Colonic mucosa (tissue), 4 donors: ENCODE measurements around the gene LAMA1. TPM values are rescaled to one million over a fixed set of nuclear protein-coding genes. Genes with fewer than 3 reads are reported as not detected.

Source experiments
- DNase-seq: peaks from one replicate; pipeline ENCODE4 v3.0.0-alpha.2; 2020
- H3K27ac ChIP-seq: fragments of 200-600 bp; one replicate; pipeline ENCODE4 v1.8.0; 2021
- H3K27me3 ChIP-seq: fragments of 200-600 bp; one replicate; pipeline ENCODE4 v1.8.0; 2021
- H3K36me3 ChIP-seq: fragments of 200-600 bp; one replicate; pipeline ENCODE4 v1.8.0; 2021
- H3K4me1 ChIP-seq: fragments of 200-600 bp; one replicate; pipeline ENCODE4 v1.8.0; 2021; ENCODE audit warnings: mild to moderate bottlenecking
- H3K4me3 ChIP-seq: fragments of 200-600 bp; one replicate; pipeline ENCODE4 v1.8.0; 2021
- H3K9ac ChIP-seq, 2 donors: one replicate each; pipeline ENCODE4 v1.7.0; 2013; ENCODE audit warnings: control low read depth in 2 of 2, low read depth in 2 of 2, low read length in 2 of 2
- H3K9me3 ChIP-seq: fragments of 200-600 bp; one replicate; pipeline ENCODE4 v1.8.0; 2021
- CTCF ChIP-seq: fragments of 200-600 bp; IDR thresholded peaks from one replicate; pipeline ENCODE4 v1.8.0; 2022; ENCODE audit warnings: antibody characterized with exemption, mild to moderate bottlenecking
- intact Hi-C: fragments of 100-400 bp; cut with DNase I; formaldehyde crosslinking; loops from one replicate; pipeline ENCODE4 v1.14.1; 2022
- total RNA-seq, 2 donors: library from RNA; stranded (reverse); fragmentation: NEBNext Ultra II Directional in 1 of 2; extraction: Animal tissue kit (Norgen Biotek cat#: 25700) in 1 of 2; gene quantifications; one replicate each; pipeline ENCODE4 v1.2.1, GENCODE V29; 2021
- donor health status: healthy.
- donor health status: DM: no; HTN: no; CAD: no.
- donor health status: DM: no; HTN: no; CAD: no.

Gene LAMA1
- total RNA-seq, 2 donors from 2014 or later = 7.7 to 24.2 TPM

GRCh38 chr18:6994056-6994770 lies 123.4 kb downstream of the LAMA1 start:
- intact Hi-C loops = no loop called here
- no peak for TF ChIP-seq CTCF
- H3K9me3 ChIP-seq = no peaks in the 10 kb centered on the region
- no peaks in the 10 kb centered on the region for H3K27me3 ChIP-seq
- no peak overlapping the region for H3K27ac ChIP-seq
- no peak for DNase-seq
- no peaks in the 10 kb centered on the region for H3K4me1 ChIP-seq
- H3K36me3 ChIP-seq = no peaks in the 10 kb centered on the region
- H3K9ac ChIP-seq = no peak overlapping the region
- H3K4me3 ChIP-seq = no peak overlapping the region

- Histone ChIP-seq H3K27ac (no peak overlapping the region), H3K4me1 (no peaks in the 10 kb centered on the region), H3K27me3 (no peaks in the 10 kb centered on the region), H3K9me3 (no peaks in the 10 kb centered on the region), H3K9ac (no peak overlapping the region), H3K4me3 (no peak overlapping the region), H3K36me3 (no peaks in the 10 kb centered on the region)
- DNase-seq = no peak
- no peak for TF ChIP-seq CTCF
- intact Hi-C loops = no loop called here
Observed at GRCh38 chr18:6992761-6993160, 124.8 kb downstream of the LAMA1 start.

GRCh38 chr18:6983366-6983765 lies 134.2 kb downstream of the LAMA1 start:
- TF ChIP-seq CTCF = no peak
- H3K4me3 ChIP-seq = no peak overlapping the region
- intact Hi-C loops = no loop called here
- H3K36me3 ChIP-seq = no peaks in the 10 kb centered on the region
- H3K27ac ChIP-seq = no peak overlapping the region
- no peaks in the 10 kb centered on the region for H3K4me1 ChIP-seq
- DNase-seq = peak; percentile 29
- no peaks in the 10 kb centered on the region for H3K9me3 ChIP-seq
- H3K27me3 ChIP-seq = no peaks in the 10 kb centered on the region
- H3K9ac ChIP-seq = no peak overlapping the region

- no peak overlapping the region for H3K4me3 ChIP-seq
- intact Hi-C loops = no loop called here
- no peaks in the 10 kb centered on the region for H3K36me3 ChIP-seq
- H3K4me1 ChIP-seq = no peaks in the 10 kb centered on the region
- no peak overlapping the region for H3K27ac ChIP-seq
- H3K9me3 ChIP-seq = no peaks in the 10 kb centered on the region
- H3K27me3 ChIP-seq = no peaks in the 10 kb centered on the region
- DNase-seq = no peak
- TF ChIP-seq CTCF = no peak
- H3K9ac ChIP-seq = no peak overlapping the region
Observed at GRCh38 chr18:6982398-6982797, 135.2 kb downstream of the LAMA1 start.

- Histone ChIP-seq H3K27ac (no peak overlapping the region), H3K27me3 (no peaks in the 10 kb centered on the region), H3K36me3 (no peaks in the 10 kb centered on the region), H3K4me1 (no peaks in the 10 kb centered on the region), H3K9ac (no peak overlapping the region), H3K9me3 (no peaks in the 10 kb centered on the region), H3K4me3 (no peak overlapping the region)
- no peak for DNase-seq
- intact Hi-C loops = no loop called here
- TF ChIP-seq CTCF = no peak
Observed at GRCh38 chr18:6980363-6980762, 137.2 kb downstream of the LAMA1 start.
